HG02610 (cell line): ENCODE results near the gene ENTHD1.
A peak's percentile ranks its signal among the peaks of the same experiment; 100 is the strongest.
"Not testable (repeated sequence)": the region's sequence is repeated elsewhere in the genome, so short reads cannot be mapped to it uniquely, and the experiment has no call there.

Experiments used
- ATAC-seq: cut with Tn5 transposase; IDR thresholded peaks from one replicate; pipeline ENCODE4 v1.9.1; 2021; ENCODE audit warnings: mild to moderate bottlenecking, moderate library complexity; ENCODE audit not compliant: unreplicated experiment

The ENTHD1 gene

DNA sequence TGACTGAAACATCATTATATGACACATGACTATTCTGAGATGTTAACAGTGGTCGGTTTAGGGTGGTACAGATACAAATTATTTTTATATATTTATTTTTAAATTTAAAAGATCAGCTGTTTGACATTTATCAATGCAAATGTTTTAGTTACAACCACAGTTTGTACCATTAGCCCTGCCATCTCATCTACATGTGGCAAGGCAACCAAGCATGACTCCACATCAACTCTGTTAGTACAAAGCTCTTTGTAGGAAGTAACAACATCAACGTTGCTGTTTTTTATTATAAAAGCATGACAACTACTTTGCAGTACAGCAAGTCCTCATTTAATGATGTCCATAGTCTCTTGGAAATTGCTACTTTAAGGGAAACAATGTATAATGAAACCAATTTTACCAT is 40.8 kb downstream of the ENTHD1 start:
- no peak for ATAC-seq

DNA sequence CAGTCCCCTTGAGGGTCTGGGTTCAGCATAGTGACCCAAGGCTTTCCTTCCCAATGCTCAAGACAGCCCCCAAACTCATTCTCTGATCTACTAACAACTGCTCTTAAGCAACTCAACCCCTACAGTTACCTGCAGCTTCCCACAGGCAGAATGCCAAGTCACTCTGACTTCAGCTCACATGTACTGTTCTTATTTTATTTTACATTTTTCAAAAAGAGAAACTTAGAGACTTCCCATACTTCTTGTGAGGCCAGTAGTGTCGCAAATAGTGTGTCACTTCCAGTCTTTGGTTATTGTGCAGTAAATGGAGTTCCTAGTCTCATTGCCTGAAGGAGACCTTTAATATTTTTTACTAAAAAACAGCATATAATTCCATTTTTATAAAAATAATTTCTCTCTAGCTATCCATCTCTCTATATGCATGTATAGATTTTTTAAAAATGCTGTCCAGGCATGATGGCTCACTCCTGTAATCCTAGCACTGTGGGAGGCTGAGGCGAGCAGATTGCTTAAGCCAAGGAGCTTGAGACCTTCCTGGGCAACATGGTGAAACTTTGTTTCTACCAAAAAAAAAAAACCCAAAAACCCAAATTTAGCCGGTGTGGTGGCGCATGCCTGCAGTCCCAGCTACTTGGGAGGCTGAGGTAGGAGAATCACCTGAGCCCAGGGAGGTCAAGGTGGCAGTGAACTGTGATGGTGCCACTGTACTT is 41.8 kb downstream of the ENTHD1 start:
- ATAC-seq: no peak

DNA sequence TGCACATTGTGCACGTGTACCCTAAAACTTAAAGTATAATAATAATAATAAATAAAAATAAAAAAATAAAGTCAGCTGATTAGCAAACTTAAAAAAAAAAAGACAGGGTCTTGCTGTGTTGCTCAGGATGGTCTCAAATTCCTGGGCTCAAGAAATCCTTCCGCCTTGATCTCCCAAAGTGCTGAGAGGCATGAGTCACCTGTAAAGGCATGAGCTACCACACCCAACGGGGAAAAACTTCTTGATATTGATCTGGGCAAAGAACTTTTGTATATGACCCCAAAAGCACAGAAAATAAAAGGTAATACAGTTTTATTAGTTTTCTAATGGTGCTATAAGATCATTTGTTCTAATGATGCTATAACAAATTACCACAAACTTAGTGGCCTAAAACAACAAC is 46.1 kb downstream of the ENTHD1 start:
- ATAC-seq: no peak

DNA sequence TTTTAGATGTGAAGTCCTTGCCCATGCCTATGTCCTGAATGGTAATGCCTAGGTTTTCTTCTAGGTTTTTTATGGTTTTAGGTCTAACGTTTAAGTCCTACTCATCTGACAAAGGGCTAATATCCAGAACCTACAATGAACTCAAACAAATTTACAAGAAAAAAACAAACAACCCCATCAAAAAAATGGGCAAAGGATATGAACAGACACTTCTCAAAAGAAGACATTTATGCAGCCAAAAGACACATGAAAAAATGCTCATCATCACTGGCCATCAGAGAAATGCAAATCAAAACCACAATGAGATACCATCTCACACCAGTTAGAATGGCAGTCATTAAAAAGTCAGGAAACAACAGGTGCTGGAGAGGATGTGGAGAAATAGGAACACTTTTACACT is 47.0 kb downstream of the ENTHD1 start:
- not testable (repeated sequence) for ATAC-seq

DNA sequence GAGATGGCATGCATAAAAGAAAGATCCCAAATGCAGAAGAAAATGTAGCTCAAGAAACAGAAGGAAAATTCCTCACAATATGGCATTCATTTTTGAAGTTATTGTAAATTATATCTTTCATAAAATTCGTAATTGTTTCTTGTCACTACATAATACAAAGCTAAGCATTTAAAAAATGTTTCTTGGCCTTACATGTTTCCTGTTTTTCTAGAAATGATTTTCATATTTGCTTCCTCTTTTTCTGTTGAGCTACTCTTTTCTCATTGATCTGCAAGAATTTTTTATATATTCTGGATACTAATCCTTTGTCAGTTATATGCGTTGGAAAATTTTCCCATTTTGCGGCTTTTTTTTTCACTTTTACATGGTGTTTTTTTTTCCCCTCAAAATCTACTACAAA is 48.0 kb downstream of the ENTHD1 start:
- no peak for ATAC-seq

DNA sequence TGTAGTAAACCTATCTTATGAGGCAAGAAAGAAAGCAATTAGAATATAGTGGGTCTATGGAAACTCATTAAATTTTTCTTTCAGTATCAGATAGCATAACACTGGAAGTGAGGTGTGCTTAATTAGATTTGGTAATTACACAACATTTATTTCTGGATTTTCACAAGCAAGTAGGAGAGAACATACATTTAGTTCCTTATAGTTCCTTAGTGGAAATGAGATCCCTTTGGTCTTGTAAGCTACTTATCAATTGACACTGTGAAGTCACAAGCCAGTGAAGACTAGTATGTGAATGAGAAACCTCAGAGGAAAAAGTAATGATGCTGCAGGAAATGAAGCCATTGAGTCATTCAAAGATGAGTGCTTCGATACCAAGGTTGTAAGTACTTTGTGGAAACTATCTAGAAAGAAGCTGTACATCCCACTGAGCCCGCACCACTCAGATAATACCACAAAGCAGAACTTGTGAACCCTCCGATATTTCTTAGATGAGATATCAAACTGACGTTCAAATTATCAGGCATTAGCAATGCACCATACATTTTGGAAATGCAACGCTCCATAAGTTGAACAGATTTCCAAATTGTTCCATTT is 53.5 kb downstream of the ENTHD1 start:
- ATAC-seq: no peak

DNA sequence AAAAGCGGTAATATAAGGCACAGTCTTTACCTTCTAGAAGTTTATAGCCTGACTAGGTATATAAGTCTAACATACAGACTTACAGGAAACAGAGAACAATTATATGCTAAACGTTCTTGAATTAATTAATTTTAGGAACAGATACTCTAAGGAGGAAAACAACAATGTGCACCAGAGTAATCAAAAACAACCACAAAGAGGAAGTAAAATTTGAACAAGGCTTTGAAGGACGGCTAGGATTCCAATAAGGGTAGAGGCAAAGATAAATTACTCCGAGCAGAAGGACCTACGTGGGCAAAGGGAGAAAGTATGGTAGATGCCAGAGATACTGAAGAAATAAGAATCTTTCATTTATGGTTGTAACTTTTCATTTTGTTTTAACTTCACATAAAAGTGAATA is 54.4 kb downstream of the ENTHD1 start:
- no peak for ATAC-seq

DNA sequence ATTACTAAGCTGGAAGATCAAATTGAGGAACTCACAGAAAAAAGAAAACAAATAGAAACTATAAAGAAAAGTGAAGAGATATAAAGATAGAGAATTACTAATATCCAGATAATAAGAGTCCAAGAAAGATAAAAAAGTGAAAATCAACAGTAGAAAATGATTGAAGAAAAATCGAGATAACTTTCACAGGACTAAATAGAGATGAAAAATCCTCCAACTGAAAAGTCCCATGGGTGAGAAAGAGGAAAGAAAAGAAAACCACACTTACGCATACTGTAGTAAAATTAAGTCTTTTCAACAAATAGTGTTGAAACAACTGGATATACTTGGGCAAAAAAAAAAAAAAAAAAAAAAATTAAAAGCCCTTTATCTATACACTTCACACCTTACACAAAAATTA is 60.0 kb downstream of the ENTHD1 start:
- no peak for ATAC-seq

DNA sequence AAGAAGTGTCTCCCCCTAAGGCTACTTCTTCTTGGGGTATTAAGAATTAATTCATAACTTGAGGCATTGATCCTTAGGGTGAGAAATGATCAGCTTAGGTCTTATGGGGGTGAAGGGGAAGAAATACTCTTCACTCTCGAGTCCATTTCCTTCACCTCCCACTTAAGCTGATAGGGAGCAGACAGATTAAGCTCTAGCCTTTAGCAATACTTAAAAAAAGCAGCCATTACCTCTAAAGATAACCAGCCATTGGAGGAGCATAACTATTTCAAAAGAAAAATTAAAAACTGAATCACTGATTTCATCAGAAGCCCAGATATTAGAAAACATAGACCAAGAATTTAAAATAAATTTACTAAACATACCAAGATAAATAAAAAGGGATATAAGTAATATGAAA is 60.5 kb downstream of the ENTHD1 start:
- no peak for ATAC-seq

DNA sequence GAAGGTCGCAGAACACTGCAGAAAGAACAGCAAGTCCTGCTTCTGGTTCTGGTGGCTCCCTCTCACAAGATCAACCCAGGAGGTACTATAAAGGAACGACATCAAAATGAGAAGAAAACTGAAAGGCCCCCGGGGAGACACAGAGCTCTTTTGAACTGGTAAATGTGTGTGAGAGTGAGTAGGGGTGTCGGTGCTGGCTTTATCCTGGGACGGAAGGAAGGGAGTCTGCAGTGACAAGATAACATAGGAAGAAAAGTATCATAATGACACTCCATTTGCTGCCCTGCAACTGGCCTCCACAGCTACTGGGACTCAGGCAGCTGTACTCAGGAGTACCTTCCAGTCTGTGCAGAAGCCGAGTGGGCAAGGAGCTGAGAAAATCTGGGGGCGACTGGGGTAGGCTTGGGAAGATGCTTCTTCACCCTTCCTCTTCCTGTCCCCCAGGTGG is 60.9 kb downstream of the ENTHD1 start:
- ATAC-seq: no peak

DNA sequence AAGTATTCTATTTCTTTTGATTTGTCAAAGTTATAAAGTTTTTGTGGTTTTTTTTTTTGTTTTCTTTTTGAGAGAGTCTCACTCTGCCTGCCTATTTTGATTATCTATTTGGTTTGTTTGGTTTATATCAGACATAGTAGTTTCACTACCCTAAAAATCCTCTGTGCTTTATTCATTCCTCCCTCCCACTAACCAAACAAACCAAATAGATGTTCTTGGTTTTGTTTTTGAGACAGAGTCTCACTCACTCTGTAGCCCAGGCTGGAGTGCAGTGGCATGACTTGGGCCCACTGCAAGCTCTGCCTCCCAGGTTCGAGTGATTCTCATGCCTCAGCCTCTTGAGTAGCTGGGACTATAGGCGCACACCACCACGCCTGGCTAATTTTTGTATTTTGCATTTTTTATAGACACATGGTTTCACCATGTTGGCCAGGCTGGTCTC is 67.9 kb downstream of the ENTHD1 start:
- ATAC-seq: peak; percentile 86

DNA sequence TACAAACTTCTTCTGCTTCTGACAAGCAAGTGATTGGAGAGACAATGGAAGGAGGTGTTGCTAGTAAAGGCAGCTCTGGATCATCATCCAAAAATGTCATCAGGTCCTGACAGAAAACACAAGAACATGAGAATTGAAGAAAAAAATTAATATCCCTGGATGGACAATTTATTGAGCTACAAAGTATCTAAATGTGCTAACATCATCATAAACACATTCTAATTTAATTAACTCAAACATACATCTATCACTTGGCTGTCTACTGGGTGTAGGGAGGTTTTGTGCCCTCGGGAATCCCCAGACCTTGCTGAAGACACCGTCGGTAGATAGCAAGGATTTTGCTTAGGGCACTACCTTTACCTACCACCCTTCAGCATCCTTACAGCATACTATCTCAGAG is 72.6 kb downstream of the ENTHD1 start:
- ATAC-seq: no peak

DNA sequence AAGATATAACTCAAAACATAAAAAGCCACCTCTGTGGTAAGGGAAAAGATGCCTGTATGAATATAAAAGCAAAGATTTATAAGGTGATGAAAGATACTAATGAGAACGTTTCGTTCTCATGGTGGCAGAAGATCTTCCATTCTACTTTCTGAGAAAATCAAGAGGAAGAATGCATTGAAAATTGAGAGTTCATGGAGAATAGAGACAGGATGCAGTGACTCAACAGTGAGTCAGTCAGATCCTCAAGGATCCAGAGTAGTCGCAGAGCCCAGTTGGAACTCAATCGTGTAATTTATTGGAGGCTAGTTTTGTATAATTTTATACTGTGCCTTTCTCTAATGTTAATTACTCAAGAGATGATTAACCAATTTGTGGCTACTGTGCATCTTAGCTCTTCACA is 73.3 kb downstream of the ENTHD1 start:
- ATAC-seq: no peak

DNA sequence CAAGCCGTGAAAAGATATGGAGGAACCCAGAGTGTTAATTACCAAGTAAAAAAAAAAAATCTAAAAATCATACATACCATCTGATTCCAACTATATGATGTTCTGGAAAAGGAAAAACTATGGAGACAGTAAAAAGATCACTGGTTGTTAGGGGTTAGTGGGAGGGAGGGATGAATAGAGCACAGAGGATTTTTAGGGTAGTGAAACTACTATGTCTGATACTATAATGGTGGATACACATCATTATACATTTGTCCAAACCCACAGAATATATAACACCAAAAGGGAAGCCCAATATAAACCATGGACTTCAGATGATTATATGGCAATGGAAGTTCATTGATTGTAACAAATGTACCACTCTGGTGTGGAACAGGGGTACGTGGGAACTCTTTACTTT is 74.1 kb downstream of the ENTHD1 start:
- ATAC-seq: no peak

DNA sequence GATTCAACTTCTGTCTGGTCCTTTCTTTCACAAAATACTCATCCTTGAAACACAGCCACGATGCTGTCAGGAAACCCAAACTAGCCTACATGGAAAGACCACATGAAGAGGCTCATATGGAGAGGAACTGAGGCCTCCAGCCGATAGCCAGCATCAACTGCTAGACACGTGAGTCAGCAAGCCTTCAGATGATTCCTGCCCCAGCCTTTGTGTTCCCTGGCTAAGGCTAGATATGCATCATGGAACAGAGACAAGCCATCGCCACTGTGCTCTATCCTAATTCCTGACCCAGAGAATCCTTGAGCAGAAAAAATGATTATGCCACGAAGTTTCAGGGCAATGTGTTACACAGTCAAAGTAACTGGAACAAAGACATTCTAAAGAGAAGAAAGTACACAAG is 75.5 kb downstream of the ENTHD1 start:
- ATAC-seq: no peak

DNA sequence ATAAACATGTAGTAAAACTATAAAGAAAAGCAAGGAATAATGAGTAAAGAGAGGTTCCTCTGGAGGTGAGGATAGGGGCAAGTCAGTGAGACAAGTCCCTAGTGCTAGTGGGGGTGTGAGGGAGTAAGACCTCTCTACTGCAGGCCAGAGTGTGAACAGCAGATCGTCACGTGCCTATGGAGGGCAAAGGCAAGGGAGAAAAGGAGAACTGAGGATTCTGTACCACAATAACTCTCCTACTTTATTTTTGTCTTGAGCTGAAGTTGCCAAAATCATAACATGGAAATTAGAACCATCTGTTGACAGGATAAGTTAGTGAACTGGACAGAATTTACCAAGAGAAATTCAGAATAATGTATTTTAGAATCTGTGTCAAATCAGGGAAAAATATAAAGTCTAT is 77.6 kb downstream of the ENTHD1 start:
- no peak for ATAC-seq

DNA sequence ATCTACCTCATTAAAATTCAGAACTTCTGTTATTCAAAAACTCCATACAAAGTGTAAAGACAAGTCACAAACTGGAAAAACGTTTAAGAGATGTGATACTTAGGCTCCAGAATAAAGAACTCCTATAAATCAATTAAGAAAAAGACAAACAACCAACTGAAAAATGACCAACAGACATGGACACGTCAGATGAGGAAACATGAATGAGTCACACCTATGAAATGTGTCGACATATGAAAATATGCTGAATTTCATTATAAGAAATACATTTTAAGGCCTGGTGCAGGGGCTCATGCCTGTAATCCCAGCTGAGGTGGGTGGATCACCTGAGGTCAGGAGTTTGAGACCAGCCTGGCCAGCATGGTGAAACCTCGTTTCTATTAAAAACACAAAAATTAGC is 78.7 kb downstream of the ENTHD1 start:
- ATAC-seq: no peak

DNA sequence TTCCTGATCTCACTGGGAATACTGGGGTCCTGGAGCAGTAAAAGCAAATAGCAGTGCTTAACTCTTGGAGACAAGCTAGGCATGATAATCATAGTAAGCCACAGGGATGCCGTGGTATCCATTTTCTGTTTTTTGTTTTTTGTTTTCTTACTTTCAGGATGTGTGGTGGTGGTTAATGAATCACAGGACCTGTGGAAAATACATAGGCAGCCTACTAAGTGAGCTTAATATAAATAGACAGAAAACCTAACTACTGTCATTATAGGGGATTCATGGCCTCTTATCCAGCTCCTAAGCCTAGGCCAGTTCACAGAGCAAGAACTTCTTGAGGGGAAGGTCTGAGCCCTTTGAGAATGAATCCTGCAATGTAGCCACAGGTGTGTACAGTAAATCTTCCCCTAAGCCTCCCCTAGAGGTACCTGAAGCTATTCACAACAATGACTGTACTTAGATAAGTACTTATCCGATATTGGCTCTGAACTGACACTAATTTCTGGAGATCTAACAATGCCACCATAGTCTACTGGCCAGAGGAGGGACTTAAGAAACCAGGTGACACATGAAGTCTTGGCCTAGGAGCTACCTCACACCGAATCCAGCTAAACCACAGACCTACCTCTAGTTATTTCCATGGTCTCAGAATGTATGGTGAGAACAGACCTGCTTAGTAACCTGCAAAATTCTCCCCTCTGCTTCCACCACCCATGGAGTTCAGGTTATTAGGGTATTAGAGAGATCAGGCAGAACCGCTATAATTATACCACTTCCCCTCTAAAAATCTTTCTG is 83.6 kb downstream of the ENTHD1 start:
- ATAC-seq: no peak

DNA sequence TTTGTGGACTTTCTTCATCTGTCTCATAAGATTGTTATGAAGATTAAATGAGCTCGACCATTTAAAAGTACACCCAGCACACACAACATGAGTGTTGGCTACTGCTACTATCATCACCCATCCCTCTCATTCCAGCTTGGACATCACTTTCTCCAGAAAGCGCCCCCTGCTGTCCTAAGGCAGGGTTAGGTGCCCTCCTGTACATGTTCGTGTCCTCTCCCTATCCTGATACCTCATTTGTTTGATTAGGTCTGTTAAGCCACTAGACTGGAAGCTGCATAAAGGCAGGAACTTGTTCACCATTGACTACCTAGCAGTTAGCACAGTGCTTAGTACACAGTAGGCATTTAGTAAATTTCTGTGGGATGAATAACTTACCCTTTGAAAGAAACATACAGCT is 85.5 kb downstream of the ENTHD1 start:
- ATAC-seq: no peak

DNA sequence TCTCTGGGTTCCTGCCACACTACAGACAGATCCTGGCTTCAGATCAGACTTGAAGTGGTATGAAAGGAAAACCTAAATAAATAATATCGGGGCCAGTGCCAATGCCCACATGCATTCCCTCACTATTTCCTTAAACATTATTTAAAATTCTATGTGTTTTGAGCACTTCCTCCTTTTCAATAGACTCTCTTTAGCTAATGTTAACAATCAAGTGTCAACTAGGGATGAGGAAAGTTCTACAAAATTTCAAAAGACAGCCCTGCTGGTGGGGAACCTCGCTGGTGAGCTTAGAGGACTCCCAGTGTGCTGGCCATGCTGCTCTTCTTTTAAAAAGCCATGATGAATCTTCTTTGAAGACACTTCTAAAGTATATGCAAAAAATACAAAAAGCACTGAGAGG is 87.5 kb downstream of the ENTHD1 start:
- ATAC-seq: no peak

DNA sequence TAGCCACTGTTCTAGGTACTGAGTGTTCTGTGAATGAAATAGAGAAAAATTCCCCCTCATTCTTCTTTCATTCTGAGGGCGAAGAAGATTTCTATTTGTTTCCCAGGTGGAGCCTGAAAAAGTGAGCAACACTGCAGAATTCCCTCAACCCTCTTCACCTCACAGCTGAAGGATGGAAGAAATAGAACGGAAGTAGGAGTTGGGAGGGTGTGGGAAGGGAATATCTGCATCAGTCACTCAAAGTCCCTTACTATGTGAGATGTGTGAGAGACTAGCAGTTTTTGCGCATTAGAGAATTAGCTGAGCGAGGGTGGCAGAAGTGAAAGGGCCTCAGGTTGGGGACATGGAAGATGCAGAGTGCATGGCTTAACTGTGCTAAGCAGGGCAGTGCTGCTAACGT is 88.4 kb downstream of the ENTHD1 start:
- ATAC-seq: no peak

DNA sequence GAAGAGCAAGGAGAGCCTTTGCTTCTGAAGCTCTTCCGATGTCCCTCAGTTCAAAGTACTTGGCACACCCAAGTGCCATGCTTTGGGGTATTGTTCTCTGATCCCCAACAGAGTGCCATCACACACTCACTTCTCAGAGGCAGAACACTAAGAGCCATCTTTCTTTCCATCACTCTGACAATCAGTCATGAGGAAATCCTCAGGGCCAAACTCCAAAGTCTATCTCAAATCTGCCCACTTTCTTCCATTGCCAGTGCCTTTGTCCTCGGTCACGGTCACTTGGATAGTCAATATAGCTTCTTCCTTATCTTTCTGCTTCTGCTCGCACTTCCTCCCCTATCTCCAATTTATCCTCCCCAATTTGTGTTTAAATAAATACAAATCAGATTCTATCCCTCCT is 90.9 kb downstream of the ENTHD1 start:
- ATAC-seq: no peak
